GM12872 (cell line): ENCODE data around the gene GTF2A1L.

Experiments
- CTCF ChIP-seq: IDR thresholded peaks from 3 replicates; pipeline ENCODE4 v1.5.1; 2011; ENCODE audit warnings: low read depth, mild to moderate bottlenecking, low read length, moderate library complexity; ENCODE audit not compliant: insufficient read depth

Gene GTF2A1L

GRCh38 chr2:48617618-48618017, at the start of gene GTF2A1L:
Gene GTF2A1L, plus strand, starts transcription at chr2:48617856. Its CDS starts 19 bp downstream, at chr2:48617875.
- TF ChIP-seq CTCF: no peak

GRCh38 chr2:48568547-48568946, 49.1 kb upstream of the GTF2A1L start:
- TF ChIP-seq CTCF: no peak

GRCh38 chr2:48569433-48569832, 48.2 kb upstream of the GTF2A1L start:
- TF ChIP-seq CTCF: no peak

- TF ChIP-seq CTCF: no peak
Measured at GRCh38 chr2:48572816-48573215, 44.8 kb upstream of the GTF2A1L start.

- TF ChIP-seq CTCF: no peak
Measured at GRCh38 chr2:48574353-48575287, 43.0 kb upstream of the GTF2A1L start.

GRCh38 chr2:48578313-48578712, 39.3 kb upstream of the GTF2A1L start:
- no peak for TF ChIP-seq CTCF

- no peak for TF ChIP-seq CTCF
Measured at GRCh38 chr2:48583961-48584360, 33.7 kb upstream of the GTF2A1L start.
